ENCODE measurements around the gene MKRN2OS.

MKRN2OS gene

GRCh38 chr3:12512534-12513118 is 32.7 kb downstream of the MKRN2OS start:
- no peak for DNase-seq

- no peak for DNase-seq
Measured at GRCh38 chr3:12509466-12509865, 35.8 kb downstream of the MKRN2OS start.

GRCh38 chr3:12508291-12508700 is 37.0 kb downstream of the MKRN2OS start:
- no peak for DNase-seq

GRCh38 chr3:12507591-12508281 is 37.6 kb downstream of the MKRN2OS start:
- DNase-seq: no peak

- DNase-seq: no peak
Measured at GRCh38 chr3:12506201-12506709, 39.0 kb downstream of the MKRN2OS start.

- DNase-seq: no peak
Measured at GRCh38 chr3:12503126-12503957, 42.0 kb downstream of the MKRN2OS start.

- no peak for DNase-seq
Measured at GRCh38 chr3:12501360-12502020, 43.8 kb downstream of the MKRN2OS start.

- no peak for DNase-seq
Measured at GRCh38 chr3:12499474-12499873, 45.8 kb downstream of the MKRN2OS start.

GRCh38 chr3:12496453-12496761 is 48.9 kb downstream of the MKRN2OS start:
- no peak for DNase-seq

GRCh38 chr3:12495749-12496452 is 49.4 kb downstream of the MKRN2OS start:
- no peak for DNase-seq

GRCh38 chr3:12490547-12490946 is 54.8 kb downstream of the MKRN2OS start:
- no peak for DNase-seq

GRCh38 chr3:12489832-12490231 is 55.5 kb downstream of the MKRN2OS start:
- DNase-seq: no peak

All from activated CD4-positive, alpha-beta T cell treated with anti-CD3 and anti-CD28 coated beads for 1 hour (primary cell).